Stimulated activated CD8-positive, alpha-beta memory T cell treated with anti-CD3 and anti-CD28 coated beads, Interleukin-7, amount 100 ng/mL, for 1 hour (primary cell): ENCODE results near the gene YTHDC2.
"Not testable (repeated sequence)": the region's sequence is repeated elsewhere in the genome, so short reads cannot be mapped to it uniquely, and the experiment has no call there.

Source experiments
- DNase-seq, 2 donors: peaks; one replicate each; pipeline ENCODE4 v3.0.0-alpha.2; 2020; ENCODE audit warnings: low read depth in 2 of 2

The YTHDC2 gene

DNA sequence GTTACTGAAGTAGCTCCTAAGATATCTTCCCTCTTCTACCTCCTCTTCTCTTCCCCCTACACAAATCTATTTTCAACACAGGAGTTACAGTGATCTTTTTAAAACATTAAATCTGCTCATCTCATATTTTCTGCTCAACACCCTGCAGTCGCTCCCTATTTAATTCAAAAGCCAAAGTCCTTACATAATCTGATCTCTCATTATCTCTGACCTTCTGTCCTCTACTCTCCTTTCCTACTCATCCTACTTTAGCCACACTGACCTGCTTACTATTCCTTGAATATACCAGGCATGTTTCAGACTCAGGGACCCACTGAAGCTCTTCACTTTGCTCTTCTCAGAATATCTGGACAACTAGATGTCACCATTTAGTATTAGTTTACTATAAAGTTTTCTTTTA is 87.9 kb downstream of the YTHDC2 start:
- no peak for DNase-seq

DNA sequence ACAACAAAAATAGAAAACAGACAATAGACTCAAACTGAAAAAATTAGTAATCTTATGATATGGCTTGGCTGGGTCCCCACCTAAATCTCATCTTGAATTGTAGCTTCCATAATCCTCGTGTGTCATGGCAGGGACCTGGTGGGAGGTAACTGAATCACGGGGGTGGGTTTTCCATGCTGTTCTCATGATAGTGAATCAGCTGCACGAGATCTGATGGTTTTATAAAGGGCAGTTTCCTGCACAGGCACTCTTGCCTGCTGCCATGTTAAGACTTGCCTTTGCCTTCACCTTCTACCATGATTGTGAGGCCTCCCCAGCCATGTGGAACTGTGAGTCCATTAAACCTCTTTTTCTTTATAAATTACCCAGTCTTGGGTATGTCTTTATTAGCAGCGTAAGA is 89.8 kb downstream of the YTHDC2 start:
- DNase-seq, result not testable (repeated sequence)

DNA sequence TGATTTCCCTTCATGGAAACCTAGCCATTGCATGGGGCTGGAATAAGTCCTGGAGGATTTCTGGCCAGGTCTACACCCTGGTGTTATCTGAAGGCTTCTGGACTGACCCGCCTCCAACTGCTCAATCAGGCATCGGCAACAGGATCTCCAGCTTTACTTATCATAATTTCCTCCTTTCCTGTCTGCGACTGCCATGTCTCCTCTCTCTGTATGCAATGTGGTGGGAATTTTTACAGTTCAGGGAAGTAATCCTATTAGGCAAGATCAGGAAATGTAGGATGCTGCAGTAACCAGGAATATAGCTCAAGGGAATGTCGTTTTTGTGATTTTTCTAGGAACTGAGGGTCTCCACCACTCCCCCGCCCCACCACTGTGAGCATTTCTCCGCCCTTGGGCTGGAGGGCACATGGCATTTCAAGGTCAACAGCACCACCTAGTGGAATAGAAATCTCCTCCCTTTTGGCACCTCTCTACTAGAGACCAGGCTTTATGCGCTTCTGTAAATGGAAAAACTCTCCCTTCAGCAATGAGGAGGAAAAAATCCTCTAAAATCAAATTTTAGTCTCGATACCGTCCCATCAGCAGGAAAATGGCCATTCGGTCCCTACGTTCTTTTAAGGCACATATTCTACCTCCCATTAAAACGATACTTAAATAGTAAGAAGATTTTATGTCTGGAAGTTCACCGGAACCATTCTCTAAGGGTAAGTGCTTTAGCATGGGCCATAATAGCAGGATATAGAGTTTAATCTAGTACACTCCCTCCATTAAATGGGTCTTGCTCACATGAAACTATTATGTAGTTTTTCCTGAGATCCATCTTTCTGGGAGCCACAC is 93.0 kb downstream of the YTHDC2 start:
- DNase-seq, result no peak

DNA sequence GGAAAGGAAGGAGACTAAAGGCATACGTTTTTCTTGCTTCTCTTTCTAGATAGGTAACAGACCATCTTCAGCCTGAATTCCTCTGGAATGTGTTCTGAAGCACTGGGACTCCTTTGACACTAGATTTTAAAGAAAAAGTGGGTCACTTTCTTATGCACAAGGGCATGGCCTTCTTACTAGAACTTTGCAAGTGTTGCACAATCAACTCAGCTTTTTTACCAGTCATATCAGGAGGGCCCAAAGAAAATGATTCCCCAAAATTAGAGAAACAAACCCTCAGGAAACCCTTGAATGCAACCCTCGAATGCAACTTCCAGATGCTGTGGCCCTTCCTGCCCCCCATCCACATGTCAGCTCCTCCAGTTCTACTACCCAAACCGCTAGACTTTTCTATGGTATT is 93.9 kb downstream of the YTHDC2 start:
- no peak for DNase-seq

DNA sequence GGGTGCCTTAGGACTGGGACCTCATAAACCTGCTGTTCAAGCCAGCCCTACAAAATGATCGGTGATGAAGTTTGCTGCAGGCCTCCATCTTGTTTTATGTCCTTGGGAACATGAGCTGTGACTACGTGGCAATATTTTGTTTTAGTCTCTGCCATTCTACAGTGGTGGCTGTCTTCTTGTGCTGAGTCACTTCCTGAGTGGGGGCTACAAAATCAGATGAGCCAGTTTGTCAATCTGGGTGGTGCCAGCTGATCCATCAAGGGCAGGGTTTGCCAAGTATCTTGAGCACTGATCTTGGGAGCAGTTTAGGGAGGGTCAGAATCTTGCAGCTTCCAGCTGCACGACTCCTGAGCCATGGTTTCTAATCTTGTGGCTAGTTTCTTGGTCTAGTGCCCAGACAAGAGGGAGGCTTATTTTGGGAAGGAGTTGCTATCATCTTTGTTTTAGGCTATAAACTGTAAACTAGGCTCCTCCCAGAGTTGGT is 94.7 kb downstream of the YTHDC2 start:
- DNase-seq, result no peak

DNA sequence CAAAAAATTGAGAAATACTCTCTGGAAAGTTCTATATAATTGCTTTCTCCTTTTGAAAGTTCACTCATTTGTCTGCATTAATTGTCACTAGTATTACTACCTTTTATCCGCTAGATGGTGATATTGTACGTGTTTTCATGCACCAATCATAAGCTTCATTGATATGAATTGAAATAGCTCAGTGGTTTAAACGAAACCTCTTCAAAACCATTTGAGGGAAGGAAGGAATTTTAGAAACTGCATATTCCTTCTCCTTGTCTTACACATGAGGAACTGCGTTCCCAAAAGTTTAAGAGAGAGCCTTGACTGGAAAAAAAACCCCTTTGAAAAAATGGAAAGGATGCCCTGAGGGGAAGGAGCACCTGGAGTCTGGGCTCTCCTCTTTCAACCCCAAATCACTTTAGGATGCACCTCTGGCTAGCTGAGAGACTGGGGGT is 98.6 kb downstream of the YTHDC2 start:
- DNase-seq, result no peak

DNA sequence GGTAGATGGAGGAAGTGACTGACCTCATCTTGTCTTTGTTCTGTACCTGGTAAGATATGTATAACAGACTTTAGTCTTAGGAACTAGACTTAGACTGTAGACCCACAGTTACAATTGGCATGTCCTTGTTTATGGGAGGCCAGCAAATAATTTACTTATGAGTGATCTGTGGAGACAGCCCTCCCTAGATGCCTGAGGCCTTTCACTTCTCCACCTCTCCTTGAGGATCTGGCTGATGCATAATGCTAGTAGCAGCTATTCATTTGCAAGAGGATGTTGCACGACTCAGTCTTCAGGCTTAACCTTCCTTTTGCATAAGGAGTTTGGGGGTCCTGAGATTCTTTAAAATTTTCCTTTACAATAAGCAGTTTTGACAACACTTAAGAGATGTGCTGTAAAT is 100.7 kb downstream of the YTHDC2 start:
- DNase-seq, result no peak

DNA sequence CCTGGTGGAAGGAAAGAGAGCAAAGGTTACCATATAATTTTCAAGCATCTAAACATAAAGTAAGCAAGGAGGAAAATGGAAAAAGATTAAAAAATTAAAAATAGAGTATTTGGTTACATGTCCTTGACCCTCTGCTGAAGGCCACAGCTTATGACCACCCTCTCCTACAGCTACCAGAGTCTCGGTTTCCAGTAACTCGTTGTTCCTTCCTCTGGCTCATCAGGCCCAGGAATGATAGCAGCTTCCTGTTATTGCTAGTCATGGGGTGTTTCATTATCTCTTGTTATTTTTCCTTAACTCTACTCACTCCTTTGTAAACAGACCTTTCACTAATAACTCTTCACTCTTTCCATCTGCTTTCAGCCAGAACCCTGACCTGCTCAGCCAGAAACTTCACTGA is 102.2 kb downstream of the YTHDC2 start:
- DNase-seq, result no peak

DNA sequence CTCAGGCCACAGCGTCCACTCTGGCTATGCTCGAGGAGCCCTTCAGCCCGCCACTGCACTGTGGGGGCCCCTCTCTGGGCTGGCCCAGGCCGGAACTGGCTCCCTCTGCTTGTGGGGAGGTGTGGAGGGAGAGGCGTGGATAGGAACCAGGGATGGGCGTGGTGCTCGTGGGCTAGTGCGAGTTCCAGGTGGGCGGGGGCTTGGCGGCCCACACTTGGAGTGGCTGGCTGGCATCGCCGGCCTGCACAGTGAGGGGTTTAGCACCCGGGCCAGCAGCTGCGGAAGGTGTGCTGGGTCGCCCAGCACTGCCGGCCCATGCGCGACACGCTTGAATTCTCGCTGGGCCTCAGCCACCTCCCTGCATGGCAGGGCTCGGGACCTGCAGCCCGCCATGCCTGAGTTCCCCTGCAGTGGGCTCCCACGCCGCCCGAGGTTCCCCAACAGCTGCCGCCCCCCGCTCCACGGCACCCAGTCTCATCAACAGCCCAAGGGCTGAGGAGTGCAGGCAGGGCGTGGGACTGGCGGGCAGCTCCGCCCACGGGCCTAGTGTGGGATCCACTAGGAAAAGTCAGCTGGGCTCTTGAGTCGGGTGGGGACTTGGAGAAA is 103.8 kb downstream of the YTHDC2 start:
- no peak for DNase-seq

DNA sequence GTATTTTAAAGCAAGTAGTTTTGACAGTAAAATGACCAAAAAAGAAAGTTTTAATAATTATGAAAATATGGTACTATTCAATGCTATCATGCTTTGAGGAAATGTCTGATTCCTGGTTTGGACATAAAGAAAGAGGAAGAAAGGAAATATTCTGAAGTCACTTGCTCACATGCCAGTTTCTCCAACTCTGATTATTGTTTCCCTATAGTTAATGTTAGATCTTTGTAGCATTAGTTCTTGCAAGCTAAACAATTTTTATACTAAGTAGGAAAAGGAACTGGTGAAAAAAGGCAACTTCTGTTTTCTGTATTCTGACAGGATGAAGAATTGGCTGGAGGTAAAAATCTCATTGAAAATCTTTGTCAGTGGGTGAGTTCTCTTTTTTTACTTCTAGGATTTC is 119.5 kb downstream of the YTHDC2 start:
- DNase-seq, result no peak

DNA sequence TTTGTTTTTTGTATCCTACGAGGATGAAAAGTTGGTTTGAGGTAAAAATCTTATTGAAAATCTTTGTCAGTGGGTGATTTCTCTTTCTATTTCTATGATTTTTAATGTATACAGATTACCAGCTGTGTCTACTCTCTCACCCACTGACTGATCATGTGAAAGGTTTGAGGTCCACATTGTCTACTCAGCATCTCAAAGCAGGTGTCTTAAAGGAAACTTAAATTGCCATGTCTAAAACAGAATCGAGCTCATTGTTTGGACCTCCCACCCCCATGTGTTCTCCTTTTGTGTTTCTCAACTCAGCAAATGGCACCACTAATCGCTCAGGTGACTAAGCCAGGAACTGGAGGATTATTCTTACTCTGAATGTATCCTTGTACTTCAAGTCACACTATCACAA is 121.5 kb downstream of the YTHDC2 start:
- no peak for DNase-seq

DNA sequence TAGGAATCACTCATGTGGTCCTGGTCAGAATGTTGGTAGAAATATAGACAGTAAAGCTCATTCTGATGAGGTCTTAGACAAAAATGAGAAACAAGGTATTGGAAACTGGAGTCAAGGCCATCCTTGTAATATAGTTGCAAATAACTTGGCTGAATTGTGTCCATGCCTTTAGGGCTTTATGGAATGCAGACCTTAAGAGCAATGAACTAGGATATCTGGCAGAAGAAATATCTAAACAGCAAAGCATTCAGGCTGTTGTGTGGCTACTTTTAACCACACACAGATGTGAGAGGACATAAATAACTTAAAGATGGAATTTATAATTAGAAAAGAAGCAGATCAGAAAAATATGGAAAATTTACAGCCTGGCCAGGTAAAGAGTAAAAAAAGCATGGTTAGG is 128.2 kb downstream of the YTHDC2 start:
- DNase-seq, result no peak
